ENCODE measurements around the gene UGGT2.

- TF ChIP-seq CTCF (IDR thresholded peaks at IDR 0.05), result no peak
- TF ChIP-seq POLR2A (IDR thresholded peaks at IDR 0.05), result no peak
These were observed 11.7 kb downstream of the UGGT2 start for GRCh38 chr13:96041326-96042110.

Data from esophagus squamous epithelium (tissue), 4 donors.